ENCODE data around the gene SEC24D.

DNA sequence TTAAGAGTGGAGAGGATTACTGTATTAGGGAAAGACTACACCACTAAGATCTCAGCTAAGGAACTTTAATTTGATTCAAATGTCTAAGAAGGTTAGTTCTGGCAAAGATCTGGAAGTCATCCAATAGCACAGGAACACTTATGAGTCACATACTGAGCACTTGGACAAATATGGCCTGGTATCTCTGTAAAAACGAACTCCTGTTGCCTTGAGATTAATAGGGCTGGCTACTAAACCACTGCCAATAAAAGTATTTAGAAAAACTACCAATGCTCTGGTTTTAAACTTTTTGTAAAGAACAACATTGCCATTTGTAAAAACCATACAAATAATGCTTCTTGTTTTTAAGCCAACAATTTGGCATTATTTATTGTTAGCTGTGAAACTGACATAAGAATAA is 70.5 kb downstream of the SEC24D start:
- TF ChIP-seq, protein P1, sequence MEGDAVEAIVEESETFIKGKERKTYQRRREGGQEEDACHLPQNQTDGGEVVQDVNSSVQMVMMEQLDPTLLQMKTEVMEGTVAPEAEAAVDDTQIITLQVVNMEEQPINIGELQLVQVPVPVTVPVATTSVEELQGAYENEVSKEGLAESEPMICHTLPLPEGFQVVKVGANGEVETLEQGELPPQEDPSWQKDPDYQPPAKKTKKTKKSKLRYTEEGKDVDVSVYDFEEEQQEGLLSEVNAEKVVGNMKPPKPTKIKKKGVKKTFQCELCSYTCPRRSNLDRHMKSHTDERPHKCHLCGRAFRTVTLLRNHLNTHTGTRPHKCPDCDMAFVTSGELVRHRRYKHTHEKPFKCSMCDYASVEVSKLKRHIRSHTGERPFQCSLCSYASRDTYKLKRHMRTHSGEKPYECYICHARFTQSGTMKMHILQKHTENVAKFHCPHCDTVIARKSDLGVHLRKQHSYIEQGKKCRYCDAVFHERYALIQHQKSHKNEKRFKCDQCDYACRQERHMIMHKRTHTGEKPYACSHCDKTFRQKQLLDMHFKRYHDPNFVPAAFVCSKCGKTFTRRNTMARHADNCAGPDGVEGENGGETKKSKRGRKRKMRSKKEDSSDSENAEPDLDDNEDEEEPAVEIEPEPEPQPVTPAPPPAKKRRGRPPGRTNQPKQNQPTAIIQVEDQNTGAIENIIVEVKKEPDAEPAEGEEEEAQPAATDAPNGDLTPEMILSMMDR (IDR thresholded peaks at IDR 0.05), result no peak
- no peak for TF ChIP-seq POLR2A (IDR thresholded peaks at IDR 0.05)

All from heart left ventricle (tissue), 13 donors.